C4-2B (cell line): ENCODE measurements around the gene LDB2.

Experiments used
- H3K27ac ChIP-seq: fragments of 450-650 bp; 2 replicates; pipeline ENCODE4 v1.5.1; 2017
- ZFX ChIP-seq: fragments of 450-650 bp; IDR thresholded peaks from 2 replicates; pipeline ENCODE4 v1.6.1; 2017
- TF ChIP-seq, protein P1 (sequence below): fragments of 450-650 bp; conservative IDR thresholded peaks from 2 replicates; pipeline ENCODE4 v1.5.1; 2017; ENCODE audit warnings: mild to moderate bottlenecking

LDB2 gene

DNA sequence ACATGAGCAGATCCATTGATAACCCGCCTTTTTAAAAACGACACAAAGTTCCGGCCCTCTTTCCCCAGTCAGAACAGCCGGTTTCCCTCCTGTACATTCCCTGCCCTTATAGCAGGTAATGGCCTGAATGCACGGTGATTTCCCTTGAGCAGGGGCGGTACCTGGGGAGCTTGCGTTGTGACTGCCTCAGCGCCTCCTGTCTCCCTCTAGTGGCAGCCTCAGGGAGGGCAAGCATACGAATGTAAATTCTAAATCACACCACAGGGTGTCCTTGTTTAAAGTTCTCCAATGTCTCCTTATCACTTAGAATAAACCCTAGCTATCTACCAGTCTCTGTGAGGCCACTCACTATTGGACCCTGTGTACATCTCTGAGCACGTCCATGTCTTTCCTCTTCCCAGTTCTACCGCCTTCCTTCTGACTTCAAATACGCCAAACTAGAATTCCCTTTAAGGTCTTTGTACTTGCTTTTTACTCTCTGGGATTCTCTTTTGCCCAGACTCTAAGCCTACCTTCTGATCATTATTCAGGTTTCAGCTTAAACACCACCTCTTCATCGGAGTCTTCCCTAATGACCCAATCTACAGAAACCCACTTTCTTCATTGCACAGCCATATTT lies 18.4 kb upstream of the LDB2 start:
- no peak for TF ChIP-seq ZFX
- TF ChIP-seq, protein P1, sequence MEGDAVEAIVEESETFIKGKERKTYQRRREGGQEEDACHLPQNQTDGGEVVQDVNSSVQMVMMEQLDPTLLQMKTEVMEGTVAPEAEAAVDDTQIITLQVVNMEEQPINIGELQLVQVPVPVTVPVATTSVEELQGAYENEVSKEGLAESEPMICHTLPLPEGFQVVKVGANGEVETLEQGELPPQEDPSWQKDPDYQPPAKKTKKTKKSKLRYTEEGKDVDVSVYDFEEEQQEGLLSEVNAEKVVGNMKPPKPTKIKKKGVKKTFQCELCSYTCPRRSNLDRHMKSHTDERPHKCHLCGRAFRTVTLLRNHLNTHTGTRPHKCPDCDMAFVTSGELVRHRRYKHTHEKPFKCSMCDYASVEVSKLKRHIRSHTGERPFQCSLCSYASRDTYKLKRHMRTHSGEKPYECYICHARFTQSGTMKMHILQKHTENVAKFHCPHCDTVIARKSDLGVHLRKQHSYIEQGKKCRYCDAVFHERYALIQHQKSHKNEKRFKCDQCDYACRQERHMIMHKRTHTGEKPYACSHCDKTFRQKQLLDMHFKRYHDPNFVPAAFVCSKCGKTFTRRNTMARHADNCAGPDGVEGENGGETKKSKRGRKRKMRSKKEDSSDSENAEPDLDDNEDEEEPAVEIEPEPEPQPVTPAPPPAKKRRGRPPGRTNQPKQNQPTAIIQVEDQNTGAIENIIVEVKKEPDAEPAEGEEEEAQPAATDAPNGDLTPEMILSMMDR: peak; percentile 95
- H3K27ac ChIP-seq: no peak overlapping the region

DNA sequence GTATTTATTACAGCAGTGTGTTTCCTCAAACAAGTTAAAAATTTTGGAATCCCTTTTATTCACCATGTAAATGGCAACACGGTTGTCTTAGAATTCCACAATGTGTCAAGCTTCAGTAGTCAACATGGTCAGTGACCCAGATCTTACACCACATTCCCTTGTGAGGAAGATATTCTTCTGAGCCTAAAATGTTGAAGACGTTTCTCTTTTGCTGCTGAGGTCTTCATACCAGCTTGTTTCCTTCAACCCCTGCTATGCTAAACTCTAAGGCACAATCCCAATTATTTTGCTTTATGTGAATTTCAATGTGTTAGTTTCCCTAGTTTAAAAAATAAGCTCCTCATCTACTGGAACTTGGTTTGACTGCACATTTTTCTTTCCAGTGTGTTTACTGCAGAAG lies 17.6 kb upstream of the LDB2 start:
- TF ChIP-seq, protein P1: no peak
- no peak for TF ChIP-seq ZFX
- H3K27ac ChIP-seq: no peak overlapping the region

DNA sequence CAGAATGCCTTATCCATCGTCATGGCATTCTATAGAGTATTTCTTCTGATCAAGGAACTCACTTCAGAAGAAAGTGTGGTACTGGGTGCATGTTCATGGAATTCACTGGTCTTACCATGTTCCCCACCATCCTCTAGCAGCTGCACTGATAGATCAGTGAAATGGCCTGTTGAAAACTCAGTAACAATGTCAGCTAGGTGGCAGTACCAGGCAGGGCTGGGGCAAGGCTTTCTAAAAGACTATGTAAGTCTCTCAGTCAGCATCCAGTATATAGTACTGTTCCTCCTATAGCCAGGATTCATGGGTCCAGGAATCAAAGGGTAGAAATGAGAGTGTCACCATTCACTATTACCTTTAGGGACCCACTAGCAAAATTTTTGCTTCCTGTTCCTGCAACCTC lies 15.8 kb upstream of the LDB2 start:
- no peak overlapping the region for H3K27ac ChIP-seq
- no peak for TF ChIP-seq ZFX
- TF ChIP-seq, protein P1: no peak

DNA sequence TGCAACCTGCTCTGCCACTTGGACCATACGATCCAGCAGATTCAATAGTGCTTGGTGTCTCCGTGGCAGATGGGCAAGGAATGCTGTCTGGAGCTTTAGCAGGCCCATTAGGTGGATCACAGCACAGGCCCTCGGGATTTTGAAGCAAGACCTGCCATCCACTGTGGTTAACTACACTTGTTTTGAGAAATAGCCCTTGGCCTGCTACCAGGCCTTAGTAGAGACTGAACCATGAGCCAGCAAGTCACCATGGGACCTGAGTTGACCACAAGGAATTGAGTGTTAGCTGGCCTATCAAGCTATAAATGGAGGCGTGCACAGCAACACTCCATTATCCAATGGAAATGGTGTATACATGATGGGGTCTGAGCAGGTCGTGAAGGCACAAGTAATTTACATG lies 14.5 kb upstream of the LDB2 start:
- no peak for TF ChIP-seq ZFX
- TF ChIP-seq, protein P1: no peak
- H3K27ac ChIP-seq: no peak overlapping the region

DNA sequence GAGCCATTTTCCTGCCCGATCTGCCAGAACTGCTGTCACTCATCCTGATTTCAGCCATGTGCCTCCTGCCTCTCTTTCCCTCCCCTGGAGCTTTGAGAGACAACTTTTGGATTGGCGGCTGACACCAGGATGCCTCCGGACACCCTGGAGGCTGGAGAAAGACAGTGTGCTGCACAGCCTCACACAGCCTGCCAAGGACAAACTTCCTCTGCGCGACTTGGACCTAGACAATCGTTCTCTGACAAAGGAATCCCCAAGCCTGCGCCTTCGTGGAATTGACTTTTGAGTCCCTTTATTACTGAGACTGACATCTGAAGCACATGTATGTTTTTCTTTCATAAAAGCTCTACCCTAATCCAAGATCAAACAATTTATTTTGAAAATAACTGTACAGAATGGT lies 10.8 kb upstream of the LDB2 start:
- no peak overlapping the region for H3K27ac ChIP-seq
- TF ChIP-seq ZFX: no peak
- TF ChIP-seq, protein P1: no peak

DNA sequence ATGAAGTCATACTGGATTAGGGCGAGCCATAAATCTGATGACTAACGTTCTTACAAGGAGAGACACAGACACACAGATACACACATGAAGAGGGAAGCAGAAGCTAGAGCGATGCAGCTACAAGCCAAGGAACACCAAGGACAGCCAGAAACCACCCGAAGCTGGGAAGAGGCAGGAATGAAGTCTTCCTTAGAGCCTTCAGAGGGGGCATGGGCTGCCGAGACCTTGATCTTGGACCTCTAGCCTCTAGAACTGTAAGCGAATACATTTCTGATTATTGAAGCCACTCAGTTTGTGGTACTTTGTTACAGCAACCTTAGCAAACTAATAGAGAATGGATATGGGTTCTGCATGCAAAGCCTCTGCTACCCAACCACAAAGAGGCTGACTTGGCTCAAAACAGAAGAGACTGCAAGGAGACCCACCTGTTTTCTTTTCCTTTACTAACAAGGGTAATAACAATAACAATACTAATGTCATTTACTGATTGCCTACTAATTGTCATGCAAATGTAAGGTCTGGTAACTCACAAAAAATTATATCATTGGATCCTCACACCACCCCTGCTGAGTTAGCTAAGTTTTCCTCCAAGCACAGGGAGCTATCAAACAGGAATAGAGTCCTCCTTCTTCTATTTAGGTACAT lies 10.1 kb upstream of the LDB2 start:
- H3K27ac ChIP-seq: no peak overlapping the region
- TF ChIP-seq, protein P1: no peak
- TF ChIP-seq ZFX: no peak

DNA sequence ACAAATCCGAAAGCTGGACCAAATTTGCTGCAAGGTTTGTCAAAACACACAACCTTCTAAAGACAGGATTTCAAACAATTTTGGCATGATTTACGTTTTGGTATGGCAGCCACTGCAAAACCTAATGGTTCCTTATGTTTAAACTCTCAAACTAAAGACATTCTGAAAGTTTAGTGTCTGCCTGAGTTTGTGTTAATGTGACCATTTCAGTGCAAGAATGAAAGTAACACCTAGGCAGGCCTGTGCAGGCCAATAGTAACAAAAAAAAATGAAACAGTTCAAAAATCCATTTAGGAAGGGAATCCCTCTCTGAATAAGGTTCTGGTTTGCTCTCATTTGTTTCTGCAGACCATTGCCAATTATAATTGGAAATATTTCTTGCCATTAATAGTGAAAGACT lies 1.9 kb upstream of the LDB2 start:
- TF ChIP-seq, protein P1: no peak
- no peak for TF ChIP-seq ZFX
- H3K27ac ChIP-seq: no peak overlapping the region
